SU-DHL-6 (cell line): Measurements from ENCODE around the gene BDH2.

ENCODE experiments used
- H2AFZ ChIP-seq: fragments of 200-600 bp; sonication (generic); 2 replicates; pipeline ENCODE4 v1.6.1; 2014; ENCODE audit warnings: low read depth, mild to moderate bottlenecking, moderate library complexity, mixed read lengths, antibody characterized with exemption, low read length; ENCODE audit not compliant: severe bottlenecking
- H3F3A ChIP-seq: fragments of 200-600 bp; shearing (Covaris generic); 2 replicates; pipeline ENCODE4 v1.6.0; 2016; ENCODE audit warnings: antibody characterized with exemption, mild to moderate bottlenecking; ENCODE audit not compliant: insufficient read depth
- H3K27ac ChIP-seq: fragments of 200-600 bp; sonication (generic); 2 replicates; pipeline ENCODE4 v1.5.1; 2016; ENCODE audit warnings: low read depth, mild to moderate bottlenecking, low read length, moderate library complexity, mixed read lengths
- H3K27me3 ChIP-seq: fragments of 200-600 bp; sonication (generic), shearing (Covaris generic); 2 replicates; pipeline ENCODE4 v1.6.0; 2014; ENCODE audit warnings: mild to moderate bottlenecking, low read length
- H3K36me3 ChIP-seq: fragments of 200-600 bp; sonication (generic); 2 replicates; pipeline ENCODE4 v1.6.1; 2014; ENCODE audit warnings: mild to moderate bottlenecking, low read length, mixed read lengths
- H3K4me2 ChIP-seq: fragments of 300-600, 200-600 bp; shearing (Covaris generic), sonication (generic); 2 replicates; pipeline ENCODE4 v1.6.0; 2014; ENCODE audit warnings: low read length, low read depth, mild to moderate bottlenecking; ENCODE audit not compliant: poor library complexity, severe bottlenecking
- H3K4me3 ChIP-seq: fragments of 200-600 bp; sonication (generic); 2 replicates; pipeline ENCODE4 v1.5.1; 2014; ENCODE audit warnings: antibody characterized with exemption, low read length, mild to moderate bottlenecking, mixed read lengths; ENCODE audit not compliant: insufficient read depth, poor library complexity, severe bottlenecking
- H3K79me2 ChIP-seq: fragments of 200-600 bp; sonication (generic); 2 replicates; pipeline ENCODE4 v1.6.1; 2014; ENCODE audit warnings: mild to moderate bottlenecking, low read length, moderate library complexity; ENCODE audit not compliant: insufficient read depth
- H3K9ac ChIP-seq: fragments of 200-600 bp; sonication (generic); 2 replicates; pipeline ENCODE4 v1.7.0; 2014; ENCODE audit warnings: mild to moderate bottlenecking, low read length
- H3K9me2 ChIP-seq: fragments of 200-600 bp; sonication (generic); replicated peaks from 2 replicates; pipeline ENCODE4 v1.6.1; 2014; ENCODE audit warnings: low read length; ENCODE audit not compliant: insufficient read depth
- H3K9me3 ChIP-seq: fragments of 200-600 bp; sonication (generic); 2 replicates; pipeline ENCODE4 v1.6.1; 2014; ENCODE audit warnings: low read length, mixed read lengths; ENCODE audit not compliant: insufficient read depth
- H4K20me1 ChIP-seq: fragments of 200-600 bp; sonication (generic); 2 replicates; pipeline ENCODE4 v1.6.1; 2014; ENCODE audit warnings: low read depth, mild to moderate bottlenecking, antibody characterized with exemption, low read length, moderate library complexity, mixed read lengths
- CTCF ChIP-seq: fragments of 200-600 bp; sonication (generic); IDR thresholded peaks from one replicate; pipeline ENCODE4 v1.5.1; 2017; ENCODE audit warnings: antibody characterized with exemption, mild to moderate bottlenecking, low read length, moderate library complexity; ENCODE audit not compliant: insufficient read depth, poor library complexity, severe bottlenecking
- EZH2phosphoT487 ChIP-seq: fragments of 200-600 bp; sonication (generic), shearing (Covaris generic); conservative IDR thresholded peaks from 2 replicates; pipeline ENCODE4 v1.6.1; 2018; ENCODE audit warnings: mild to moderate bottlenecking, antibody characterized with exemption, low read length, moderate library complexity, mixed read lengths

BDH2 gene

DNA sequence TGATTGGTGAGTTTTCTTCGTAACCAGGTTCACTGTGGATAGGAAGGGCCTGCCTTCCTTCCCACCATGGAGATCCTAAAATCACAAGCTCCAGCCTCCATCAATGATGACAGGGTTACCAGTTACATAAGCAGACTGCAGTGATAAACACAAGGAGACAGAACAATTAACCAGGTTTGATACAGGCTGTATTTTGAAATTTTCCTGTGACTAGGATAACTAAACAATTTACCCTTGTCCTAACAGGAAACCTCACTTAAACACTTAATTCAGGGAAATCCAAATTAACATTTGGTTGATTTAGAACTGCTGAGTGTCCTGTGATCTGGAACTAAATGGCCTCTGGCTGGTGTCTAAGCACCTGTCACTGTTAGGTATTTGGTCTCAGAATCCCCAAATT, 20.0 kb downstream of the BDH2 start:
- Histone ChIP-seq H3K4me3 (no peak overlapping the region), H3K27ac (no peak overlapping the region), H3K36me3 (no peaks in the 10 kb centered on the region), H2AFZ (no peak overlapping the region), H4K20me1 (no peaks in the 10 kb centered on the region), H3F3A (peaks cover 11% of the 10 kb centered on the region), H3K9ac (no peak overlapping the region), H3K9me3 (no peaks in the 10 kb centered on the region), H3K27me3 (no peaks in the 10 kb centered on the region), H3K9me2 (no peaks in the 10 kb centered on the region), H3K4me2 (no peak overlapping the region), H3K79me2 (peaks cover 7% of the 10 kb centered on the region; the same call in 1 of the 2 replicates)
- TF ChIP-seq EZH2phosphoT487 = no peak
- no peak for TF ChIP-seq CTCF

DNA sequence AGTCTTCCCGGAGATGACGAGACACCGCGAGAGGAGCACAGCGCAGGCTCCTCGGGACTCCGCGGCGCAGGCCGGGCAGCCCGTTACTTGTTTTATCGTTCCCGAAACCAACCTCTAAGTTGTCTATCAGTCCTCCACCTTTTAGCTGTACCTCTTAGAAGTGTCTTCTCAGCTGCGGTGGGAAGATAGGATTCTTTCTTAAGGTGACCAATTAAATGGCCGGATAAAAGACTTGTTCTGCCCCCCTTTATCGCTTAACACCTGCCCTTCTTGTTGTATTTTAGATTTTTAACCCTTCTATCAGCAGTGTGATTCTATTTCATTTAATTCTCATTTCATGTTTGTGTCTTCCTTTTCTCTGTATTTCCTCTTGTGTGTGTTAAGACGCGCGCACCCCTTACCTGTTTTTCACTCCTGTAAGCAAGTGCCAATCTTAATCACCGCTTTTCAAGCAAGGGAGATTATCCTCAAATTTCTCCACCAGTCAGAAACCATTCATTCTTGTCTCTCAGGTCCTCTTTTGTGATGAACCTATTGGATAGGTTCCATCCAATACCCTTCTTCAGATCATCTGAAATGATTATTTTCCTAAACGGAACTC, 22.8 kb downstream of the BDH2 start, which contains the start of gene SLC9B2:
Gene SLC9B2, minus strand, starts transcription at position 15 of the 601 bp plus-strand sequence. CDS start 9,211 bp downstream, outside the sequence.
- peak within 1 kb of the TSS; percentile 65 for H3K4me3 ChIP-seq

GRCh38 chr4:103075894-103076746, 23.5 kb downstream of the BDH2 start:
- Histone ChIP-seq H3K36me3 (no peaks in the 10 kb centered on the region), H3K27ac (peak overlapping the region; percentile 92), H3F3A (peaks cover 11% of the 10 kb centered on the region), H3K4me3 (peak overlapping the region; percentile 65), H3K9me3 (no peaks in the 10 kb centered on the region), H3K9ac (peak overlapping the region; percentile 84), H3K9me2 (no peaks in the 10 kb centered on the region), H2AFZ (peak overlapping the region; percentile 44), H4K20me1 (no peaks in the 10 kb centered on the region), H3K27me3 (no peaks in the 10 kb centered on the region), H3K79me2 (peaks cover 29% of the 10 kb centered on the region; the same call in 1 of the 2 replicates), H3K4me2 (peak overlapping the region; percentile 89)
- no peak for TF ChIP-seq CTCF
- TF ChIP-seq EZH2phosphoT487 = no peak

More for the DNA sequence above, 22.8 kb downstream of the BDH2 start, which contains the start of gene SLC9B2:
- Histone ChIP-seq H4K20me1 (no peaks in the 10 kb centered on the region), H3K79me2 (peaks cover 29% of the 10 kb centered on the region; the same call in 1 of the 2 replicates), H2AFZ (peak within 1 kb of the TSS; percentile 44), H3K9me3 (no peaks in the 10 kb centered on the region), H3K9me2 (no peaks in the 10 kb centered on the region), H3K9ac (peak within 1 kb of the TSS; percentile 84), H3F3A (peaks cover 11% of the 10 kb centered on the region), H3K36me3 (no peaks in the 10 kb centered on the region), H3K27ac (peak within 1 kb of the TSS; percentile 92), H3K4me2 (peak within 1 kb of the TSS; percentile 89), H3K27me3 (no peaks in the 10 kb centered on the region)
- TF ChIP-seq CTCF = no peak
- TF ChIP-seq EZH2phosphoT487 = no peak
